Right lobe of liver (tissue), 4 donors: Measurements from ENCODE around the gene ATR.

Experiments
- POLR2A ChIP-seq: fragments of 450-650 bp; IDR thresholded peaks from one replicate; pipeline ENCODE4 v1.6.1; 2017; ENCODE audit warnings: antibody characterized with exemption, mild to moderate bottlenecking
- TF ChIP-seq, protein P1 (sequence below), 4 donors: fragments of 200-600 bp in 3 of 4; fragments of 450-650 bp in 1 of 4; IDR thresholded peaks; one replicate each; pipeline versions ENCODE4 v1.5.1 to v1.8.0; 2016 to 2022; ENCODE audit warnings: antibody characterized with exemption in 4 of 4, mild to moderate bottlenecking in 2 of 4
- donor health status: DM: no; HTN: no; CAD: no.
- donor health status: DM: no; HTN: no; CAD: no.
- donor health status: DM: no; HTN: yes; CAD: no.

DNA sequence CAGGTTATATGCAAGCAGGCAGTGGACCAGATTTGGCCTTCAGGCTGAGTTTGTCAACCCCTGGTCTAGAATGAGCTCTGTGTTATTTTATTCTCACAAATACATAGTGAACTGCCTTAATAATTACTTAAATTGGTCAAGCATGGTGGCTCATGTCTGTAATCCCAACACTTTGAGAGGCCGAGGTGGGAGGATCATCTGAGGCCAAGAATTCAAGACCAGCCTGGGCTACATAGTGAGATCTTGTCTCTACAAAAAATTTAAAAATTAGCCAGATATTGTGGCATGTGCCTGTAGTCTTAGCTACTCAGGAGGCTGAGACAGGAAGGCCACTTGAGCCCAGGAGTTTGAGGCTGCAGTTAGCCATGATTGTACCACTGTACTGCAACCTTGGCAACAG lies 32.7 kb upstream of the ATR start:
- TF ChIP-seq, protein P1, sequence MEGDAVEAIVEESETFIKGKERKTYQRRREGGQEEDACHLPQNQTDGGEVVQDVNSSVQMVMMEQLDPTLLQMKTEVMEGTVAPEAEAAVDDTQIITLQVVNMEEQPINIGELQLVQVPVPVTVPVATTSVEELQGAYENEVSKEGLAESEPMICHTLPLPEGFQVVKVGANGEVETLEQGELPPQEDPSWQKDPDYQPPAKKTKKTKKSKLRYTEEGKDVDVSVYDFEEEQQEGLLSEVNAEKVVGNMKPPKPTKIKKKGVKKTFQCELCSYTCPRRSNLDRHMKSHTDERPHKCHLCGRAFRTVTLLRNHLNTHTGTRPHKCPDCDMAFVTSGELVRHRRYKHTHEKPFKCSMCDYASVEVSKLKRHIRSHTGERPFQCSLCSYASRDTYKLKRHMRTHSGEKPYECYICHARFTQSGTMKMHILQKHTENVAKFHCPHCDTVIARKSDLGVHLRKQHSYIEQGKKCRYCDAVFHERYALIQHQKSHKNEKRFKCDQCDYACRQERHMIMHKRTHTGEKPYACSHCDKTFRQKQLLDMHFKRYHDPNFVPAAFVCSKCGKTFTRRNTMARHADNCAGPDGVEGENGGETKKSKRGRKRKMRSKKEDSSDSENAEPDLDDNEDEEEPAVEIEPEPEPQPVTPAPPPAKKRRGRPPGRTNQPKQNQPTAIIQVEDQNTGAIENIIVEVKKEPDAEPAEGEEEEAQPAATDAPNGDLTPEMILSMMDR (IDR thresholded peaks at IDR 0.05) = no peak
- no peak for TF ChIP-seq POLR2A
